HEK293 (cell line): ENCODE measurements around the gene LYPD5.

Experiments
- BCL11A ChIP-seq: fragments of 450-650 bp; formaldehyde crosslinking; IDR thresholded peaks from 2 replicates; pipeline ENCODE4 v1.5.1; 2016; ENCODE audit warnings: low read depth, missing biosample characterization, missing genetic modification characterization
- RBAK ChIP-seq: fragments of 450-650 bp; formaldehyde crosslinking; IDR thresholded peaks from 2 replicates; pipeline ENCODE4 v1.5.1; 2016; ENCODE audit warnings: missing biosample characterization, missing genetic modification characterization
- ZNF514 ChIP-seq: fragments of 450-650 bp; formaldehyde crosslinking; IDR thresholded peaks from 2 replicates; pipeline ENCODE4 v1.5.1; 2016; ENCODE audit warnings: missing biosample characterization, missing genetic modification characterization
- ZNF623 ChIP-seq: fragments of 450-650 bp; formaldehyde crosslinking; IDR thresholded peaks from 2 replicates; pipeline ENCODE4 v1.5.1; 2016; ENCODE audit warnings: missing biosample characterization, missing genetic modification characterization
- ZNF776 ChIP-seq: fragments of 450-650 bp; formaldehyde crosslinking; IDR thresholded peaks from 2 replicates; pipeline ENCODE4 v1.5.0; 2017; ENCODE audit warnings: missing biosample characterization, missing genetic modification characterization, borderline replicate concordance
- TF ChIP-seq, protein P1 (sequence below): fragments of 450-650 bp; formaldehyde crosslinking; IDR thresholded peaks from 2 replicates; pipeline ENCODE4 v1.5.1; 2017; ENCODE audit warnings: missing biosample characterization, missing genetic modification characterization
- TF ChIP-seq, protein P2 (sequence below): fragments of 450-650 bp; formaldehyde crosslinking; IDR thresholded peaks from 2 replicates; pipeline ENCODE4 v1.5.1; 2016; ENCODE audit warnings: missing biosample characterization, missing genetic modification characterization
- TF ChIP-seq, protein P3 (sequence below): fragments of 450-650 bp; formaldehyde crosslinking; IDR thresholded peaks from 2 replicates; pipeline ENCODE4 v1.5.1; 2016; ENCODE audit warnings: missing biosample characterization, missing genetic modification characterization
- TF ChIP-seq, protein P4 (sequence below): fragments of 450-650 bp; formaldehyde crosslinking; IDR thresholded peaks from 2 replicates; pipeline ENCODE4 v1.5.1; 2016; ENCODE audit warnings: missing biosample characterization, missing genetic modification characterization
- TF ChIP-seq, protein P5 (sequence below): sonication (generic); formaldehyde crosslinking; IDR thresholded peaks from 2 replicates; pipeline ENCODE4 v1.8.1; 2022; ENCODE audit warnings: mild to moderate bottlenecking, moderate library complexity, missing genetic modification reagents
- TF ChIP-seq, protein P6 (sequence below): fragments of 450-650 bp; formaldehyde crosslinking; IDR thresholded peaks from 2 replicates; pipeline ENCODE4 v1.5.1; 2016; ENCODE audit warnings: missing biosample characterization, missing genetic modification characterization

DNA sequence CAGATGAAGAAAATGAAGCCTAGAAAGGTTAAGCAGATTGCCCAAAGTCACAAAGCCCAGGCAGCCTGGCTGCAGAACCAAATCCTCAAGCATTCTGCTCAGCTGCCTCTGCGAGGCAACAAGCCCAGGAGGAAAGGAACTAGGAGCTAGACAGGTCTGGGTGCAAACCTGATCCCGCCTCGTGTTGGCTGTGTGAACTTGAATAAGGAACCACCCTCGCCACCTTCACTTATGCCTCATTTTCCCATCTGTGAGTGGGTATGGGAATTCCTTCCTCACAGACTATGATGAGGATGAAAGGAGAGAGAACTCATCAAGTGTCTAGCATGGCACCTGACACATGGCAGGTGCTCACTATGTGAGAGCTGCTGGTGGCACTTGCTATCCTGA, 54.0 kb downstream of the LYPD5 start:
- TF ChIP-seq, protein P1, sequence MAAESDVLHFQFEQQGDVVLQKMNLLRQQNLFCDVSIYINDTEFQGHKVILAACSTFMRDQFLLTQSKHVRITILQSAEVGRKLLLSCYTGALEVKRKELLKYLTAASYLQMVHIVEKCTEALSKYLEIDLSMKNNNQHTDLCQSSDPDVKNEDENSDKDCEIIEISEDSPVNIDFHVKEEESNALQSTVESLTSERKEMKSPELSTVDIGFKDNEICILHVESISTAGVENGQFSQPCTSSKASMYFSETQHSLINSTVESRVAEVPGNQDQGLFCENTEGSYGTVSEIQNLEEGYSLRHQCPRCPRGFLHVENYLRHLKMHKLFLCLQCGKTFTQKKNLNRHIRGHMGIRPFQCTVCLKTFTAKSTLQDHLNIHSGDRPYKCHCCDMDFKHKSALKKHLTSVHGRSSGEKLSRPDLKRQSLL, result no peak
- TF ChIP-seq, protein P2, sequence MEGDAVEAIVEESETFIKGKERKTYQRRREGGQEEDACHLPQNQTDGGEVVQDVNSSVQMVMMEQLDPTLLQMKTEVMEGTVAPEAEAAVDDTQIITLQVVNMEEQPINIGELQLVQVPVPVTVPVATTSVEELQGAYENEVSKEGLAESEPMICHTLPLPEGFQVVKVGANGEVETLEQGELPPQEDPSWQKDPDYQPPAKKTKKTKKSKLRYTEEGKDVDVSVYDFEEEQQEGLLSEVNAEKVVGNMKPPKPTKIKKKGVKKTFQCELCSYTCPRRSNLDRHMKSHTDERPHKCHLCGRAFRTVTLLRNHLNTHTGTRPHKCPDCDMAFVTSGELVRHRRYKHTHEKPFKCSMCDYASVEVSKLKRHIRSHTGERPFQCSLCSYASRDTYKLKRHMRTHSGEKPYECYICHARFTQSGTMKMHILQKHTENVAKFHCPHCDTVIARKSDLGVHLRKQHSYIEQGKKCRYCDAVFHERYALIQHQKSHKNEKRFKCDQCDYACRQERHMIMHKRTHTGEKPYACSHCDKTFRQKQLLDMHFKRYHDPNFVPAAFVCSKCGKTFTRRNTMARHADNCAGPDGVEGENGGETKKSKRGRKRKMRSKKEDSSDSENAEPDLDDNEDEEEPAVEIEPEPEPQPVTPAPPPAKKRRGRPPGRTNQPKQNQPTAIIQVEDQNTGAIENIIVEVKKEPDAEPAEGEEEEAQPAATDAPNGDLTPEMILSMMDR (tag by site-specific recombination), result no peak
- TF ChIP-seq BCL11A (tag by site-specific recombination) (no peak), ZNF776 (tag by site-specific recombination) (no peak), RBAK (tag by site-specific recombination) (no peak), ZNF623 (tag by site-specific recombination) (no peak), ZNF514 (tag by site-specific recombination) (no peak)
- TF ChIP-seq, protein P3, sequence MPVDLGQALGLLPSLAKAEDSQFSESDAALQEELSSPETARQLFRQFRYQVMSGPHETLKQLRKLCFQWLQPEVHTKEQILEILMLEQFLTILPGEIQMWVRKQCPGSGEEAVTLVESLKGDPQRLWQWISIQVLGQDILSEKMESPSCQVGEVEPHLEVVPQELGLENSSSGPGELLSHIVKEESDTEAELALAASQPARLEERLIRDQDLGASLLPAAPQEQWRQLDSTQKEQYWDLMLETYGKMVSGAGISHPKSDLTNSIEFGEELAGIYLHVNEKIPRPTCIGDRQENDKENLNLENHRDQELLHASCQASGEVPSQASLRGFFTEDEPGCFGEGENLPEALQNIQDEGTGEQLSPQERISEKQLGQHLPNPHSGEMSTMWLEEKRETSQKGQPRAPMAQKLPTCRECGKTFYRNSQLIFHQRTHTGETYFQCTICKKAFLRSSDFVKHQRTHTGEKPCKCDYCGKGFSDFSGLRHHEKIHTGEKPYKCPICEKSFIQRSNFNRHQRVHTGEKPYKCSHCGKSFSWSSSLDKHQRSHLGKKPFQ (tag by site-specific recombination), result no peak
- TF ChIP-seq, protein P4, sequence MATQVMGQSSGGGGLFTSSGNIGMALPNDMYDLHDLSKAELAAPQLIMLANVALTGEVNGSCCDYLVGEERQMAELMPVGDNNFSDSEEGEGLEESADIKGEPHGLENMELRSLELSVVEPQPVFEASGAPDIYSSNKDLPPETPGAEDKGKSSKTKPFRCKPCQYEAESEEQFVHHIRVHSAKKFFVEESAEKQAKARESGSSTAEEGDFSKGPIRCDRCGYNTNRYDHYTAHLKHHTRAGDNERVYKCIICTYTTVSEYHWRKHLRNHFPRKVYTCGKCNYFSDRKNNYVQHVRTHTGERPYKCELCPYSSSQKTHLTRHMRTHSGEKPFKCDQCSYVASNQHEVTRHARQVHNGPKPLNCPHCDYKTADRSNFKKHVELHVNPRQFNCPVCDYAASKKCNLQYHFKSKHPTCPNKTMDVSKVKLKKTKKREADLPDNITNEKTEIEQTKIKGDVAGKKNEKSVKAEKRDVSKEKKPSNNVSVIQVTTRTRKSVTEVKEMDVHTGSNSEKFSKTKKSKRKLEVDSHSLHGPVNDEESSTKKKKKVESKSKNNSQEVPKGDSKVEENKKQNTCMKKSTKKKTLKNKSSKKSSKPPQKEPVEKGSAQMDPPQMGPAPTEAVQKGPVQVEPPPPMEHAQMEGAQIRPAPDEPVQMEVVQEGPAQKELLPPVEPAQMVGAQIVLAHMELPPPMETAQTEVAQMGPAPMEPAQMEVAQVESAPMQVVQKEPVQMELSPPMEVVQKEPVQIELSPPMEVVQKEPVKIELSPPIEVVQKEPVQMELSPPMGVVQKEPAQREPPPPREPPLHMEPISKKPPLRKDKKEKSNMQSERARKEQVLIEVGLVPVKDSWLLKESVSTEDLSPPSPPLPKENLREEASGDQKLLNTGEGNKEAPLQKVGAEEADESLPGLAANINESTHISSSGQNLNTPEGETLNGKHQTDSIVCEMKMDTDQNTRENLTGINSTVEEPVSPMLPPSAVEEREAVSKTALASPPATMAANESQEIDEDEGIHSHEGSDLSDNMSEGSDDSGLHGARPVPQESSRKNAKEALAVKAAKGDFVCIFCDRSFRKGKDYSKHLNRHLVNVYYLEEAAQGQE (tag by site-specific recombination), result no peak
- TF ChIP-seq, protein P5, sequence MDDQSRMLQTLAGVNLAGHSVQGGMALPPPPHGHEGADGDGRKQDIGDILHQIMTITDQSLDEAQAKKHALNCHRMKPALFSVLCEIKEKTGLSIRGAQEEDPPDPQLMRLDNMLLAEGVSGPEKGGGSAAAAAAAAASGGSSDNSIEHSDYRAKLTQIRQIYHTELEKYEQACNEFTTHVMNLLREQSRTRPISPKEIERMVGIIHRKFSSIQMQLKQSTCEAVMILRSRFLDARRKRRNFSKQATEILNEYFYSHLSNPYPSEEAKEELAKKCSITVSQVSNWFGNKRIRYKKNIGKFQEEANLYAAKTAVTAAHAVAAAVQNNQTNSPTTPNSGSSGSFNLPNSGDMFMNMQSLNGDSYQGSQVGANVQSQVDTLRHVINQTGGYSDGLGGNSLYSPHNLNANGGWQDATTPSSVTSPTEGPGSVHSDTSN (CRISPR knock-in tag), result no peak
- TF ChIP-seq, protein P6, sequence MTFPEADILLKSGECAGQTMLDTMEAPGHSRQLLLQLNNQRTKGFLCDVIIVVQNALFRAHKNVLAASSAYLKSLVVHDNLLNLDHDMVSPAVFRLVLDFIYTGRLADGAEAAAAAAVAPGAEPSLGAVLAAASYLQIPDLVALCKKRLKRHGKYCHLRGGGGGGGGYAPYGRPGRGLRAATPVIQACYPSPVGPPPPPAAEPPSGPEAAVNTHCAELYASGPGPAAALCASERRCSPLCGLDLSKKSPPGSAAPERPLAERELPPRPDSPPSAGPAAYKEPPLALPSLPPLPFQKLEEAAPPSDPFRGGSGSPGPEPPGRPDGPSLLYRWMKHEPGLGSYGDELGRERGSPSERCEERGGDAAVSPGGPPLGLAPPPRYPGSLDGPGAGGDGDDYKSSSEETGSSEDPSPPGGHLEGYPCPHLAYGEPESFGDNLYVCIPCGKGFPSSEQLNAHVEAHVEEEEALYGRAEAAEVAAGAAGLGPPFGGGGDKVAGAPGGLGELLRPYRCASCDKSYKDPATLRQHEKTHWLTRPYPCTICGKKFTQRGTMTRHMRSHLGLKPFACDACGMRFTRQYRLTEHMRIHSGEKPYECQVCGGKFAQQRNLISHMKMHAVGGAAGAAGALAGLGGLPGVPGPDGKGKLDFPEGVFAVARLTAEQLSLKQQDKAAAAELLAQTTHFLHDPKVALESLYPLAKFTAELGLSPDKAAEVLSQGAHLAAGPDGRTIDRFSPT (tag by site-specific recombination), result no peak
